HG03460 (cell line): Measurements from ENCODE around the gene PLCD1.

Experiments used
- ATAC-seq: cut with Tn5 transposase; IDR thresholded peaks from one replicate; pipeline ENCODE4 v1.9.1; 2021; ENCODE audit not compliant: unreplicated experiment

The PLCD1 gene

DNA sequence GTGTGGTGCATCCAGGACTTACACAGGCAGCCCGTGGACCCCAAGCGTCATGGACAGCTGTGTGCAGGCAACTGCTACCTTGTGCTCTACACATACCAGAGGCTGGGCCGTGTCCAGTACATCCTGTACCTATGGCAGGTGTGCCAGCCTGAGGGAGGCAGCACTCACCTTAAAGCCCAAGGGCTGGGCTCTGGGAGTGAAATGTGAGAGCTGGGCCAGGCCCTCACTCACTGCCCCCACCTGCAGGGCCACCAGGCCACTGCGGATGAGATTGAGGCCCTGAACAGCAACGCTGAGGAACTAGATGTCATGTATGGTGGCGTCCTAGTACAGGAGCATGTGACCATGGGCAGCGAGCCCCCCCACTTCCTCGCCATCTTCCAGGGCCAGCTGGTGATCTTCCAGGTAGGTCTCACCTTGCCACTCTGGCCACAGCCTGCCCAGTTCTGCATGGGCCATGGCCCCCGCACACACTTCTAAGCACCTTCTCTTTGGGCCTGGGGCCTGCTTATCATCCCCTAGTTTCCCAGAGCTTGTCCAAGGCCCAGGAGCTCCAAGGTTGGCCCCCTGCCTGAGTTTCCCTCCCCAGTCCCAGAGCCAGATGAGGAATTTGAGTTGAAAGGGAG is 27.9 kb downstream of the PLCD1 start:
- no peak for ATAC-seq

GRCh38 chr3:38000965-38001455 is 28.4 kb downstream of the PLCD1 start:
- no peak for ATAC-seq

DNA sequence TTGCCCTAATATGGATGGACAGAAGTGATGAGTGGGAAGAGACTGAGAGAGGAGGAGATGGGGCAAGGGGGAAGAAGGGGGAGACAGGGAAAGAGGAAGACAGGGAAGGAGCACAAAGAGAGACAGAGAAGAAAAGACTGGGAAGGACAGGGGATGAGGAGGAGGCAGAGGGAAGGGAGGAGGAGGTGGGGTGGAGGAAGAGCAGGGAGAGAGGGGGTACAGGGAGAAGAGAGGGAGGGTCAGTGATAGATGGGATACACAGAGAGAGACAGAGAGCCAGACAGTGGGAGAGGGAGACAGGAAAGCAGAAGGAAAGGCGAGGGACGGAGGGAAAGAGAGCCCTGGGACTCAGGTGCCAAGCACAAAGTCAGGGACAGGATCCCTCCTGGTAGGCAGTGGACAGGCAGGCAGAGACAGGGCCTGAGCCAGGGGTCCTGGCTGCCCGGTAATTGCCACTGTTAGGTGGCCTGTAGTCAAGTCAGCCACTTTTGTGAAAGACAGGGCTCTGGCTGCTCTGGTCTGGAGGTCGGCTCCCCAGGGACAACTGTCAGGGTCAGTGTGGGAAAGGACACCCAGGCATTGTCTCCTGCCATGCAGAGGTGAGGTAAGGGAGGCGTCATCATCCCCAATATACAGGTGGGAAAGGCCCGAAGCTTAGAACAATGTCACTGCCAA is 29.1 kb downstream of the PLCD1 start:
- no peak for ATAC-seq

DNA sequence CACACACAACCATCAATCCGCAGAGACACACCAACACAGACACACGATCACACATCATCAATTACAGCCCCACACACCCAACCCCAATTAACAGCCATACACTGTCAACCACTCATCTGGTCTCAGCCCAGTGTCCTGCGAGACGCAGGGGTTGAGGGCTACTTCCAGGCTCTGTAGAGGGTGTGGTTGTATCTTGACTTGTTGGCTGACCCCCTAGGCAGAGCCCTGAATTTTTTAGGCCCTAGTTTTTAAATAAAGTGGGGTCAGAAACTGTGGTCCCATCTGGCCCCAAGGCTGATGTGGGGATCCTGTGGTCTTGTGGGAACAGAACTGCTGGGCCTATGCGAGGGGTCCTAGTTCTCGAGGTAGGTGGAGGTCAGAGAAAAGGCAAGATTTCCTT is 29.6 kb downstream of the PLCD1 start:
- no peak for ATAC-seq

- ATAC-seq, result no peak
Measured at GRCh38 chr3:37997791-37998370, 31.6 kb downstream of the PLCD1 start.

DNA sequence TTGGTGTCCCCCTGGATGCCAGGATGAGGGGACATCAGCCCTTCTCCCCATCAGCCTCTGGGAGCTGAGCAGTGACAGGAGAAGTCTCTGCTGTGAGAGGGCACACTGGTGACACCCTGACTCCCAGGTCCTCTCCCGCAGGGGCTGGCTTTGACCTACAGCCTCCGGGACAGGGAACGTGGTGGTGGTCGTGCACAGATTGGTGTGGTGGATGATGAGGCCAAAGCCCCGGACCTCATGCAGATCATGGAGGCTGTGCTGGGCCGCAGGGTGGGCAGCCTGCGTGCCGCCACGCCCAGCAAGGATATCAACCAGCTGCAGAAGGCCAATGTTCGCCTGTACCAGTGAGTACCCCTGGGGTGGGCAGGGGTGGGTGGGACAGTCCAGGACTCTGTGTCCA is 32.1 kb downstream of the PLCD1 start:
- no peak for ATAC-seq

- peak; percentile 43 for ATAC-seq
Measured at GRCh38 chr3:37996785-37997301, 32.6 kb downstream of the PLCD1 start.

- no peak for ATAC-seq
Measured at GRCh38 chr3:37995652-37996641, 33.5 kb downstream of the PLCD1 start.

DNA sequence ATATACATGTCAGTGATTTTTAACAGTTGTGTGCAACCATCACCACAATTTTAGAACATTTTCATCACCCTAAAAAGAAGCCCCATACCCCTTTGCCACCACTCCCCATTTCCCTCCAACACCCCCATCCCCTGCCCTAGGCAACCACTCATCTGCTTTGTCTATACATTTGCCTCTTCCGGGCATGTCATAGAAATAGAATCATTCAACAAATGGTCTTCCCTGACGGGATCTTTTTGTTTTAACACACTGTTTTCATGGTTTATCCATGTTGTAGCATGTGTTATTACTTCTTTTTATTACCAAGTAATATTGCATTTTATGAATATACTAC is 34.8 kb downstream of the PLCD1 start:
- no peak for ATAC-seq

DNA sequence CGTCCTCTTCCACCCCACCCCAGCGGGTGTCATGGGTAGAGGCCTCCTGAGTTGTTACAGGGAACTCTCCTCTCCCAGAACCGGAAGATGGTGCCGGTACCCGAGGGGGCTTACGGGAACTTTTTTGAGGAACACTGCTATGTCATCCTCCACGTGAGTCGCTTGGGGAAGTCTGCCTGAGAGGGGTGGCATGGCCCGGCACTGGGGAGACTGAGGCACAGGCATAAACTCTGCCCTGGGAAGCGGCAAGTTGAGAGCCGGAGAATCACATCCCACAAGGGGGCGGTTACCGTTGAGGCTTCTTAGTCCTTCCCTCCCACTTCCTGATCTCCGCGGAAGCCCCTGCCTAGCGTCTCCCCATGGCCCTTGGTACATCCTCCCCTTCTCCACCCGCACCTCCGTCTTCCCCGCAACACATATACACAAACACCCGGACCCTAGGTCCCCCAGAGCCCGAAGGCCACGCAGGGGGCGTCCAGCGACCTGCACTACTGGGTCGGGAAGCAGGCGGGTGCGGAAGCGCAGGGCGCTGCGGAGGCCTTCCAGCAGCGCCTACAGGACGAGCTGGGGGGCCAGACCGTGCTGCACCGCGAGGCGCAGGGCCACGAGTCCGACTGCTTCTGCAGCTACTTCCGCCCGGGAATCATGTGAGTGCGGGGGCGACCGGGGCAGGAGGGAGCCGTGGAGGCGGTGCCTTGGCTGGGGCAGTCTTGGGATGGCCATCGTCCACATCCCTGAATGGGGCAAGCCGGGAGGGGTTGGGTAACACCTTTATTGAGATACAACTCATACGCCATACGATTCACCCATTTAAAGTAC is 35.4 kb downstream of the PLCD1 start:
- ATAC-seq, result peak; percentile 56

- no peak for ATAC-seq
Measured at GRCh38 chr3:37993460-37993819, 36.0 kb downstream of the PLCD1 start.

- ATAC-seq, result no peak
Measured at GRCh38 chr3:37993067-37993455, 36.4 kb downstream of the PLCD1 start.

DNA sequence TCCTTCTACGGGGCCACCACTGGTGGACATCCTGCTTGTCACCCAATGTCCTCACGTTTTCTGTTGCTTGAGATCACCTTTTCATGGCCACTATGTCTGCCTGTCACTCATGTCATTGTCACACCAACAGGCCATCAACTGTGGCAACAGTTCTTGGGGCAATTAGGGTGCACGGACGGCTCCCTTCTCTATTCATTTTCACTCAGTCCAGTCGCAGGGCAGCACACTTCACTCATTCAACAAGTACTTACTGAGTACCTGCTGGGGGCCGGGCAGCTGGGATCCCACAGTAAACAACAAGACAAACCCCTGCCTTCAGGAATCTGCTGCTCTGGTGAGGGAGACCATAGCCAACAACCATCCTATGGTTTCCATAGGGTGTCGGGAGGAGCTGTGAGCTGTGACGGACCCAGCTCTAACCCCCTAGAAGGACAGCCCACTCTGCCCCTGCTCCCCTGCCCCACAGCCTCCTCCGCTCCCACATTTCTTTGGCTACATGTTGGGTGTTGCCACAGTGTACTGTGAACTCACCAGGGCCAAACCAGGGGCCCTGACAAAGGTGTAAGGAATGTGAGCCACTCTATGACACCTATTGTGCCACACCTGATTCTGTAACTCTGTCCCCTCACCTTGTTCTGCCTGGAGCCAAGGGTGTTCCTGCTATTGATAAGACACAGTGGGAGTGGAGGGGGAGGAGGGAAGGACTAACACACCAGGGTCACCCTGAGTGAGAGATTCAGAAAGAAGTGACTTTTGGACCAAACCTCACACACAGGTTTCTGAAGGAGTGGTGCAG is 37.0 kb downstream of the PLCD1 start:
- no peak for ATAC-seq

DNA sequence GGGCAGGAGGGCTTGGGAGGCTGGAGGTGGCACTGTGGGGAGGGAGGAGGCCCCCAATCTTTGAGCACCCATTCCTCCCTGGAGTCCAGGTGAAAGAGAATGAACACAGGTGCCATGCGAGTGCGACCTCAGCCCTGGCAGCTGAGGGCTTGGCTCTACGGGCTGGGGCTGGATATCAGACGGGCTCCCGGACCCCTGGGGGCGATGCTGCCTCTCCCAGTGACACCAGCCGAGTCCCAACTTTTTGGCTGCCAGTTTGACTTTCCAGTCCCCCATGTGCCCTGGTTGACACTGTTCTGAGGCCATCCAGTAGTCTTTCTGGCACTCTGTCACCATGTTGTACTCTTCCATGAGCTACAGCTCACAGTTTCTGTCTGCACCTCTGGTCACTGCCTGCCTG is 37.6 kb downstream of the PLCD1 start:
- no peak for ATAC-seq

DNA sequence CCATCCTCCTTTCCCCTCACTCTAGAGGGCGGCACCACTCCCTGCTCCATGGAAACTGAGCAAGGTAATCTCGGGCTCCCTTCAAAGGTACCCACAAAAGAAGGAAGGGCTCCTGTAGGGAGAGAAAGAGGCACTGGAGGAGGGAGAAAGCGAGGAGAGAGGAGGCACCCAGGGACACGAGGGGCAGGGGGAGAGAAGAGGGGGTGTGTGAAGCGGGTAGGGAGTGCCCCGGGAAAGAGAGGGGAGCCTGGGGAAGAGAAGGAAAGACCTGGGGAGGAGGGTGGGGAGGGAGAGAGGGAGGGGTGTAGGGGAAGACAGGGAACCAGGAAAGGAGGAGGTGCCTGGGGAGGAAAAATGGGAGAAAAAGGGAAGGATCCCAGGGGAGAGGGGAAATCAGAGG is 38.3 kb downstream of the PLCD1 start:
- ATAC-seq, result no peak

GRCh38 chr3:37990527-37990926 is 38.9 kb downstream of the PLCD1 start, which contains the start of gene VILL:
Gene VILL, plus strand, starts transcription at chr3:37990786. Its CDS starts 2,887 bp downstream, at chr3:37993673.
- ATAC-seq, result no peak

- ATAC-seq, result no peak
Measured at GRCh38 chr3:37989821-37990480, 39.5 kb downstream of the PLCD1 start.

- no peak for ATAC-seq
Measured at GRCh38 chr3:37988931-37989525, 40.4 kb downstream of the PLCD1 start.
